SK-N-SH (cell line): ENCODE measurements around the gene EFHC1.

Source experiments
- ELF1 ChIP-seq: IDR thresholded peaks from 2 replicates; pipeline ENCODE4 v1.4.0; 2012
- EP300 ChIP-seq, 2 experiments: IDR thresholded peaks; 2 replicates each; pipeline versions ENCODE4 v1.4.0 to v1.6.1; 2012; ENCODE audit warnings: borderline replicate concordance in 1 of 2, low read depth in 1 of 2, low read length in 1 of 2
- FOSL2 ChIP-seq: IDR thresholded peaks from 2 replicates; pipeline ENCODE4 v1.4.0; 2012; ENCODE audit warnings: low read depth, mild to moderate bottlenecking, moderate library complexity, borderline replicate concordance
- NFIC ChIP-seq: IDR thresholded peaks from 2 replicates; pipeline ENCODE4 v1.4.0; 2012; ENCODE audit warnings: borderline replicate concordance
- POLR2AphosphoS5 ChIP-seq: IDR thresholded peaks from 2 replicates; pipeline ENCODE4 v1.6.1; 2012; ENCODE audit warnings: low read depth, low read length
- TEAD4 ChIP-seq: IDR thresholded peaks from 2 replicates; pipeline ENCODE4 v1.4.0; 2012; ENCODE audit warnings: mild to moderate bottlenecking, borderline replicate concordance; ENCODE audit not compliant: insufficient read depth
- TF ChIP-seq, protein P1 (sequence below): fragments of 200-600 bp; sonication (generic); IDR thresholded peaks from 2 replicates; pipeline ENCODE4 v1.6.1; 2017; ENCODE audit warnings: antibody characterized with exemption, mild to moderate bottlenecking, moderate library complexity
- TF ChIP-seq, protein P2 (sequence below): IDR thresholded peaks from 2 replicates; pipeline ENCODE4 v1.4.0; 2012; ENCODE audit warnings: low read depth

DNA sequence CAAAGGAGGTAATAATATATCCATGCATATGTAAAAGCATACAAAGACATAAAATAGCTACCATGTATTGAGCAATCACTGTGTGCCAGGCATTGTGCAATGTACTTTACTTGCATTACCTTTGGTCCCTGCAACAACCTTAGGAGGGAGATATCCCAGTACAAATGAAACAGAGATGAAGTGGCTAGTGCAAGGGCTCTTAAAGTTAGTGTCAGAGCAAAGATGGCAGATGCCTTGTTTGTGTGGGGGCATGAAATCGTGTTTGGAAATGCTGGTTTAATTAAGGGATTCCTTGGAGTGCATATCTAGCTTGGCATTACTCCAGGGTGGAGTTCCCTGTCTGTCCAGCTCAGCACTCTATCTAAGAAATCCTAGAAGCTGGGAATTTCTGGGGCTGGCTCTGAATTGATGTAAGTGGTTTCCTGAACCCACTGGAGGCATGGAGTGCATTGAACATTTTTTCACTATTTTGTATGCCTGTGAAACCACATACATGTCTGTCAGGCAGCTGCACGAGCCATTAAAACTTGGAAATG is 48.4 kb upstream of the EFHC1 start:
- TF ChIP-seq, protein P1, sequence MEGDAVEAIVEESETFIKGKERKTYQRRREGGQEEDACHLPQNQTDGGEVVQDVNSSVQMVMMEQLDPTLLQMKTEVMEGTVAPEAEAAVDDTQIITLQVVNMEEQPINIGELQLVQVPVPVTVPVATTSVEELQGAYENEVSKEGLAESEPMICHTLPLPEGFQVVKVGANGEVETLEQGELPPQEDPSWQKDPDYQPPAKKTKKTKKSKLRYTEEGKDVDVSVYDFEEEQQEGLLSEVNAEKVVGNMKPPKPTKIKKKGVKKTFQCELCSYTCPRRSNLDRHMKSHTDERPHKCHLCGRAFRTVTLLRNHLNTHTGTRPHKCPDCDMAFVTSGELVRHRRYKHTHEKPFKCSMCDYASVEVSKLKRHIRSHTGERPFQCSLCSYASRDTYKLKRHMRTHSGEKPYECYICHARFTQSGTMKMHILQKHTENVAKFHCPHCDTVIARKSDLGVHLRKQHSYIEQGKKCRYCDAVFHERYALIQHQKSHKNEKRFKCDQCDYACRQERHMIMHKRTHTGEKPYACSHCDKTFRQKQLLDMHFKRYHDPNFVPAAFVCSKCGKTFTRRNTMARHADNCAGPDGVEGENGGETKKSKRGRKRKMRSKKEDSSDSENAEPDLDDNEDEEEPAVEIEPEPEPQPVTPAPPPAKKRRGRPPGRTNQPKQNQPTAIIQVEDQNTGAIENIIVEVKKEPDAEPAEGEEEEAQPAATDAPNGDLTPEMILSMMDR = no peak
- TF ChIP-seq EP300 (IDR thresholded peaks at IDR 0.05; ENCODE audit: borderline replicate concordance in 1 of 2, low read depth in 1 of 2, low read length in 1 of 2) (no peak), NFIC (no peak), ELF1 (no peak), POLR2AphosphoS5 (no peak), TEAD4 (no peak), FOSL2 (no peak)
- TF ChIP-seq, protein P2, sequence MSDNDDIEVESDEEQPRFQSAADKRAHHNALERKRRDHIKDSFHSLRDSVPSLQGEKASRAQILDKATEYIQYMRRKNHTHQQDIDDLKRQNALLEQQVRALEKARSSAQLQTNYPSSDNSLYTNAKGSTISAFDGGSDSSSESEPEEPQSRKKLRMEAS = no peak
